H1 (cell line): ENCODE results near the gene PCDH20. TPM values are rescaled to one million over a fixed set of nuclear protein-coding genes. Genes with fewer than 3 reads are reported as not detected.

Experiments
- CTCF ChIA-PET: fragments of 300-600 bp; sonication (Branson Sonifier 250); formaldehyde crosslinking; loops from one replicate; lab custom pipeline; 2021; ENCODE audit not compliant: partially characterized antibody; lab: Charles Lee
- POLR2A ChIA-PET: fragments of 300-600 bp; sonication (Branson Sonifier 250); formaldehyde crosslinking; loops from one replicate; lab custom pipeline; 2021; ENCODE audit warnings: inconsistent platforms; ENCODE audit not compliant: partially characterized antibody; lab: Charles Lee
- DNase-seq, 2 experiments: peaks; one replicate each; pipeline versions ENCODE4 v3.0.0 to v3.0.0-alpha.2; 2010 to 2022; ENCODE audit warnings: low spot score in 2 of 2, low read depth in 1 of 2, mixed read lengths in 1 of 2
- FAIRE-seq: peaks from 2 replicates; lab custom pipeline; 2011; peaks lifted over from hg19 to GRCh38; lab: Jason Lieb, UNC
- H2AFZ ChIP-seq: 2 replicates; pipeline ENCODE4 v1.8.1; 2012; ENCODE audit warnings: low read length, inconsistent platforms
- H2AK5ac ChIP-seq: 2 replicates; pipeline ENCODE4 v1.6.1; 2013; ENCODE audit warnings: low read depth, low read length
- H2BK120ac ChIP-seq: replicated peaks from 2 replicates; pipeline ENCODE3; 2013; ENCODE audit warnings: low read depth, low read length, inconsistent platforms
- H2BK12ac ChIP-seq: 2 replicates; pipeline ENCODE4 v1.6.1; 2013; ENCODE audit warnings: low read depth, low read length
- H2BK15ac ChIP-seq: 2 replicates; pipeline ENCODE4 v1.6.1; 2013; ENCODE audit warnings: low read length
- H2BK20ac ChIP-seq: 2 replicates; pipeline ENCODE4 v1.6.1; 2013; ENCODE audit warnings: low read length
- H2BK5ac ChIP-seq: 2 replicates; pipeline ENCODE4 v1.6.1; 2013; ENCODE audit warnings: low read depth, low read length
- H3K14ac ChIP-seq: 2 replicates; pipeline ENCODE4 v1.6.1; 2013; ENCODE audit warnings: inconsistent platforms; ENCODE audit not compliant: insufficient read length
- H3K18ac ChIP-seq: 2 replicates; pipeline ENCODE4 v1.6.1; 2013; ENCODE audit warnings: low read length; ENCODE audit errors: extremely low read depth
- H3K23ac ChIP-seq: 2 replicates; pipeline ENCODE4 v1.6.1; 2013; ENCODE audit warnings: inconsistent platforms; ENCODE audit not compliant: insufficient read length
- H3K23me2 ChIP-seq: 2 replicates; pipeline ENCODE4 v1.6.1; 2013; ENCODE audit warnings: low read depth, low read length
- H3K27ac ChIP-seq: 2 replicates; pipeline ENCODE4 v1.6.1; 2011; ENCODE audit warnings: low read depth, low read length, inconsistent platforms
- H3K27me3 ChIP-seq, 4 experiments: replicated peaks in 1 of 4; 1 replicate in 1 of 4; 2 replicates in 3 of 4; pipeline versions ENCODE4 v1.6.1 to v1.8.1; 2011 to 2013; ENCODE audit warnings: low read length in 3 of 4, mild to moderate bottlenecking in 3 of 4, inconsistent platforms in 2 of 4, mixed read lengths in 2 of 4, moderate library complexity in 1 of 4; ENCODE audit not compliant: control insufficient read depth in 3 of 4, insufficient read depth in 3 of 4; ENCODE audit errors: extremely low read depth in 1 of 4
- H3K36me3 ChIP-seq, 4 experiments: 2 replicates each; pipeline versions ENCODE4 v1.6.1 to v1.8.1; 2011 to 2013; ENCODE audit warnings: mild to moderate bottlenecking in 4 of 4, low read length in 3 of 4, moderate library complexity in 2 of 4, control low read depth in 1 of 4, inconsistent platforms in 1 of 4; ENCODE audit not compliant: insufficient read depth in 4 of 4, control insufficient read depth in 2 of 4
- H3K4ac ChIP-seq: replicated peaks from 2 replicates; pipeline ENCODE3; 2013; ENCODE audit warnings: low read length, low read depth, mixed read lengths, inconsistent platforms; ENCODE audit not compliant: insufficient read length
- H3K4me1 ChIP-seq, 4 experiments: replicated peaks in 1 of 4; 1 replicate in 1 of 4; 2 replicates in 3 of 4; pipeline versions ENCODE4 v1.6.1 to v1.8.1; 2011 to 2013; ENCODE audit warnings: low read length in 3 of 4, inconsistent platforms in 2 of 4, mixed read lengths in 1 of 4; ENCODE audit not compliant: insufficient read depth in 4 of 4, control insufficient read depth in 3 of 4
- H3K4me2 ChIP-seq, 2 experiments: 2 replicates each; pipeline versions ENCODE4 v1.6.1 to v1.8.1; 2011 to 2013; ENCODE audit warnings: low read depth in 2 of 2, low read length in 2 of 2, control low read depth in 1 of 2, inconsistent platforms in 1 of 2, mild to moderate bottlenecking in 1 of 2; ENCODE audit not compliant: insufficient read depth in 1 of 2
- H3K4me3 ChIP-seq, 4 experiments: fragments of 200-600, 300-600 bp in 1 of 4; sonication (generic), shearing (Covaris generic), sonication (Bioruptor Twin) in 1 of 4; 2 replicates each; pipeline versions ENCODE4 v1.5.1 to v1.8.1; 2011 to 2016; ENCODE audit warnings: low read length in 4 of 4, low read depth in 3 of 4, control low read depth in 2 of 4, inconsistent platforms in 2 of 4, mild to moderate bottlenecking in 2 of 4, mixed read lengths in 1 of 4, moderate library complexity in 1 of 4; ENCODE audit not compliant: insufficient read depth in 2 of 4; ENCODE audit errors: extremely low read depth in 1 of 4
- H3K56ac ChIP-seq: replicated peaks from 2 replicates; pipeline ENCODE3; 2013; ENCODE audit warnings: low read depth, mild to moderate bottlenecking, mixed read lengths, low read length, inconsistent platforms; ENCODE audit not compliant: insufficient read length
- H3K79me1 ChIP-seq: 2 replicates; pipeline ENCODE4 v1.6.1; 2013; ENCODE audit warnings: low read depth, low read length, control low read depth
- H3K79me2 ChIP-seq, 2 experiments: 2 replicates each; pipeline versions ENCODE4 v1.6.1 to v1.8.1; 2012 to 2013; ENCODE audit warnings: low read length in 2 of 2, mild to moderate bottlenecking in 2 of 2, inconsistent platforms in 1 of 2; ENCODE audit not compliant: insufficient read depth in 2 of 2, control insufficient read depth in 1 of 2
- H3K9ac ChIP-seq, 4 experiments: replicated peaks in 1 of 4; 1 replicate in 1 of 4; 2 replicates in 3 of 4; pipeline versions ENCODE4 v1.6.1 to v1.8.1; 2011 to 2013; ENCODE audit warnings: low read depth in 3 of 4, low read length in 3 of 4, control low read depth in 2 of 4, mild to moderate bottlenecking in 2 of 4, moderate library complexity in 2 of 4, inconsistent platforms in 1 of 4; ENCODE audit errors: extremely low read depth in 1 of 4
- H3K9me3 ChIP-seq, 2 experiments: 2 replicates each; pipeline versions ENCODE4 v1.6.1 to v1.8.1; 2012 to 2013; ENCODE audit warnings: mild to moderate bottlenecking in 2 of 2, moderate library complexity in 2 of 2, control low read depth in 1 of 2, inconsistent platforms in 1 of 2, low read depth in 1 of 2, low read length in 1 of 2, mixed read lengths in 1 of 2; ENCODE audit not compliant: insufficient read depth in 2 of 2
- H4K20me1 ChIP-seq, 2 experiments: replicated peaks in 1 of 2; 2 replicates each; pipeline versions ENCODE3 to v1.8.1; 2011 to 2013; ENCODE audit warnings: inconsistent platforms in 2 of 2, low read length in 2 of 2, mild to moderate bottlenecking in 1 of 2; ENCODE audit not compliant: insufficient read depth in 2 of 2, control insufficient read depth in 1 of 2
- H4K5ac ChIP-seq: 2 replicates; pipeline ENCODE4 v1.6.1; 2013; ENCODE audit warnings: low read length, low read depth, mixed read lengths, inconsistent platforms; ENCODE audit not compliant: insufficient read length
- H4K8ac ChIP-seq: 2 replicates; pipeline ENCODE4 v1.8.0; 2013; ENCODE audit warnings: mild to moderate bottlenecking, moderate library complexity, low read length, inconsistent platforms; ENCODE audit not compliant: insufficient read depth; ENCODE audit errors: extremely low read depth
- H4K91ac ChIP-seq: replicated peaks from 2 replicates; pipeline ENCODE3; 2013; ENCODE audit warnings: low read length, mixed read lengths, inconsistent platforms; ENCODE audit not compliant: insufficient read length
- EP300 ChIP-seq, 2 experiments: IDR thresholded peaks; 1 replicate in 1 of 2; 2 replicates in 1 of 2; pipeline ENCODE4 v1.6.1; 2011 to 2012; ENCODE audit warnings: low read depth in 2 of 2, low read length in 2 of 2, mild to moderate bottlenecking in 2 of 2, borderline replicate concordance in 1 of 2, inconsistent platforms in 1 of 2, moderate library complexity in 1 of 2
- KDM4A ChIP-seq: IDR thresholded peaks from one replicate; pipeline ENCODE4 v1.7.1; 2012; ENCODE audit warnings: low read depth, mild to moderate bottlenecking, moderate library complexity, low read length, inconsistent platforms; ENCODE audit not compliant: severe bottlenecking
- SIRT6 ChIP-seq: IDR thresholded peaks from one replicate; pipeline ENCODE4 v1.7.1; 2012; ENCODE audit warnings: low read length, inconsistent platforms
- WGBS, 2 experiments: shearing (Covaris generic) in 1 of 2; methylation state at CpG; one replicate each; pipeline versions ENCODE4 v1.1.6 to v1.1.7; 2013 to 2015; ENCODE audit warnings: low lambda C conversion rate in 2 of 2, mixed read lengths in 2 of 2, inconsistent platforms in 1 of 2, low coverage in 1 of 2, missing lambda C conversion rate in 1 of 2; ENCODE audit not compliant: insufficient replicate concordance in 2 of 2, insufficient coverage in 1 of 2, insufficient read length in 1 of 2; ENCODE audit errors: extremely low coverage in 1 of 2, missing lambda C conversion rate in 1 of 2; 5-methylcytosine and 5-hydroxymethylcytosine counted together
- polyA plus RNA-seq, 7 experiments: library from polyadenylated mRNA; depleted of rRNA in 3 of 7; stranded (reverse) in 5 of 7; unstranded in 2 of 7; fragments of >200 nt in 5 of 7; fragments of 200-250 nt in 2 of 7; gene quantifications; 1 replicate in 5 of 7; 2 replicates in 1 of 7; 4 replicates in 1 of 7; pipeline versions ENCODE4 v1.2.1 to v1.2.3, GENCODE V29; 2011 to 2013; ENCODE audit warnings: missing spikeins in 2 of 7, mixed read lengths in 2 of 7
- total RNA-seq: library from RNA; stranded (reverse); fragmentation: NEBNext Ultra II Directional; extraction: Animal tissue kit (Norgen Biotek cat#: 25700); gene quantifications from 2 replicates; pipeline ENCODE4 v1.2.1, GENCODE V29; 2021

The PCDH20 gene
- total and polyA plus RNA-seq, 2 of the 8 experiments (the other 6 are each of a cell fraction or from before 2014, with no cell fraction given) = 0.65 to 2.2 TPM

DNA sequence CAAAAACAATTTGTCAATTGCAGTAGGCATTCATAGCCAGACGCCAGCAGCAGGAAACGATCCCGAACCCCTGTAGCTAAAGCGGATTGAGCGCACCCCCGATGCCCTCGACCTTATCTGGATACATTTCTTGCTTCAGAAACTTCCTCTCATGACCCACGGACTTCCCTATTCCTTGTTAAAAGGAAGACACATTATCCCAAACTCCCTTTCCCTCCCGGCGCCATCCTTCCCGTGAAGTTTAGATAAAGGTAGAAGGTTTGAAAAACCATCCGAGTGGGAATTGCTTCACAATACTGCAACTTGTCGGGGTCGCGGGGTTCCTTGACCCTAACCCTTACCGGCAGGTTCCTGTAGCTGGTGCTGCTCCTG is 977 bp downstream of the PCDH20 start:
- Histone ChIP-seq H3K27me3 (peaks cover 2 to 21% (median 16%) of the 10 kb centered on the region in 4 experiments), H2AFZ (peak overlapping the region; percentile 98), H2BK120ac (no peak overlapping the region), H3K4ac (no peak overlapping the region), H3K79me2 (no peaks in the 10 kb centered on the region), H2BK5ac (no peak overlapping the region), H2BK20ac (no peak overlapping the region), H3K56ac (no peak overlapping the region), H3K9me3 (no peaks in the 10 kb centered on the region), H3K4me1 (no peaks in the 10 kb centered on the region), H3K27ac (no peak overlapping the region), H3K36me3 (no peaks in the 10 kb centered on the region), H2AK5ac (no peak overlapping the region), H4K91ac (no peak overlapping the region), H2BK15ac (no peak overlapping the region), H4K8ac (no peak overlapping the region), H4K5ac (no peak overlapping the region), H2BK12ac (no peak overlapping the region), H3K9ac (peak overlapping the region in 1 of 4 experiments; percentile 26; a peak in 1 of 7 replicates), H3K23me2 (peaks cover 18% of the 10 kb centered on the region), H3K18ac (no peak overlapping the region), H3K4me3 (peak overlapping the region; percentile 62 to 80 (median 70)), H4K20me1 (peaks cover 0 to 2% of the 10 kb centered on the region in 2 experiments), H3K4me2 (peak overlapping the region; percentile 83 to 84), H3K79me1 (no peaks in the 10 kb centered on the region), H3K23ac (no peak overlapping the region), H3K14ac (no peak overlapping the region)
- no peak for DNase-seq
- CTCF ChIA-PET = interaction anchor here (0.9 to 4.4 kb wide), 4 partner anchors 11 to 966 kb away, joined by 3 to 15 read pairs (median 4); no protein-coding TSS in a partner anchor
- no peak for FAIRE-seq
- POLR2A ChIA-PET = no interaction called here
- no peak for TF ChIP-seq EP300 (IDR thresholded peaks at IDR 0.05; ENCODE audit: borderline replicate concordance in 1 of 2, low read depth in 2 of 2, low read length in 2 of 2)
- no peak for TF ChIP-seq SIRT6
- peak; percentile 69 for TF ChIP-seq KDM4A
- 6% methylated on average over 16 of the region's 16 CpGs; no CpG with 5 or more reads in 1 of the 2 experiments for WGBS, 2 experiments
